GM12874 (cell line): ENCODE measurements around the gene UNC5CL.

Source experiments
- CTCF ChIP-seq: IDR thresholded peaks from 2 replicates; pipeline ENCODE4 v1.5.1; 2011; ENCODE audit warnings: low read depth, mild to moderate bottlenecking, control low read depth, low read length, moderate library complexity; ENCODE audit not compliant: insufficient read depth

Gene UNC5CL

GRCh38 chr6:41071923-41072835, 33.2 kb upstream of the UNC5CL start, which contains the start of gene OARD1:
OARD1 (minus strand) TSS chr6:41072356; CDS start chr6:41071634, 722 bp downstream.
- TF ChIP-seq CTCF = no peak

- TF ChIP-seq CTCF = no peak
Measured at GRCh38 chr6:41071501-41071922, 32.5 kb upstream of the UNC5CL start.

GRCh38 chr6:41066867-41067304, 27.9 kb upstream of the UNC5CL start:
- peak; percentile 78 for TF ChIP-seq CTCF

GRCh38 chr6:41065550-41066026, 26.6 kb upstream of the UNC5CL start:
- no peak for TF ChIP-seq CTCF

GRCh38 chr6:41064841-41065240, 25.8 kb upstream of the UNC5CL start:
- no peak for TF ChIP-seq CTCF

GRCh38 chr6:41063884-41064285, 24.9 kb upstream of the UNC5CL start:
- no peak for TF ChIP-seq CTCF

- no peak for TF ChIP-seq CTCF
Measured at GRCh38 chr6:41062056-41062455, 23.0 kb upstream of the UNC5CL start.
